ENCODE results near the gene ZXDC.

The ZXDC gene

GRCh38 chr3:126412841-126413692, 62.6 kb downstream of the ZXDC start:
- no peaks in the 10 kb centered on the region for H3K9me3 ChIP-seq (ENCODE audit: control insufficient read depth, low read length)
- no peaks in the 10 kb centered on the region for H3K27me3 ChIP-seq (replicated peaks; ENCODE audit: control insufficient read depth, insufficient read depth, low read length, poor library complexity, severe bottlenecking)
- DNase-seq = no peak

GRCh38 chr3:126408099-126408498, 67.6 kb downstream of the ZXDC start:
- no peaks in the 10 kb centered on the region for H3K9me3 ChIP-seq (ENCODE audit: control insufficient read depth, low read length)
- H3K4me1 ChIP-seq (ENCODE audit: control insufficient read depth, insufficient read depth, low read length, poor library complexity, severe bottlenecking) = no peaks in the 10 kb centered on the region
- H3K4me3 ChIP-seq (ENCODE audit: insufficient read depth, low read depth, low read length, poor library complexity, severe bottlenecking) = no peak overlapping the region
- H3K36me3 ChIP-seq (ENCODE audit: control insufficient read depth, insufficient read depth, low read length) = no peaks in the 10 kb centered on the region
- H3K27me3 ChIP-seq (replicated peaks; ENCODE audit: control insufficient read depth, insufficient read depth, low read length, poor library complexity, severe bottlenecking) = no peaks in the 10 kb centered on the region
- H3K27ac ChIP-seq (ENCODE audit: insufficient read depth, low read length, poor library complexity, severe bottlenecking) = no peak overlapping the region
- no peak for DNase-seq

More at GRCh38 chr3:126412841-126413692, 62.6 kb downstream of the ZXDC start:
- Histone ChIP-seq H3K27ac (ENCODE audit: insufficient read depth, low read length, poor library complexity, severe bottlenecking) (no peak overlapping the region), H3K36me3 (ENCODE audit: control insufficient read depth, insufficient read depth, low read length) (no peaks in the 10 kb centered on the region), H3K4me3 (ENCODE audit: insufficient read depth, low read depth, low read length, poor library complexity, severe bottlenecking) (no peak overlapping the region), H3K4me1 (ENCODE audit: control insufficient read depth, insufficient read depth, low read length, poor library complexity, severe bottlenecking) (no peaks in the 10 kb centered on the region)

GRCh38 chr3:126407412-126408044, 68.2 kb downstream of the ZXDC start:
- no peaks in the 10 kb centered on the region for H3K36me3 ChIP-seq (ENCODE audit: control insufficient read depth, insufficient read depth, low read length)
- no peaks in the 10 kb centered on the region for H3K9me3 ChIP-seq (ENCODE audit: control insufficient read depth, low read length)
- DNase-seq = no peak
- H3K4me3 ChIP-seq (ENCODE audit: insufficient read depth, low read depth, low read length, poor library complexity, severe bottlenecking) = no peak overlapping the region
- H3K27me3 ChIP-seq (replicated peaks; ENCODE audit: control insufficient read depth, insufficient read depth, low read length, poor library complexity, severe bottlenecking) = no peaks in the 10 kb centered on the region
- no peaks in the 10 kb centered on the region for H3K4me1 ChIP-seq (ENCODE audit: control insufficient read depth, insufficient read depth, low read length, poor library complexity, severe bottlenecking)
- no peak overlapping the region for H3K27ac ChIP-seq (ENCODE audit: insufficient read depth, low read length, poor library complexity, severe bottlenecking)

GRCh38 chr3:126406389-126407296, 69.0 kb downstream of the ZXDC start:
- no peak overlapping the region for H3K27ac ChIP-seq (ENCODE audit: insufficient read depth, low read length, poor library complexity, severe bottlenecking)
- H3K36me3 ChIP-seq (ENCODE audit: control insufficient read depth, insufficient read depth, low read length) = no peaks in the 10 kb centered on the region
- DNase-seq = no peak
- no peaks in the 10 kb centered on the region for H3K9me3 ChIP-seq (ENCODE audit: control insufficient read depth, low read length)
- H3K4me1 ChIP-seq (ENCODE audit: control insufficient read depth, insufficient read depth, low read length, poor library complexity, severe bottlenecking) = no peaks in the 10 kb centered on the region
- no peaks in the 10 kb centered on the region for H3K27me3 ChIP-seq (replicated peaks; ENCODE audit: control insufficient read depth, insufficient read depth, low read length, poor library complexity, severe bottlenecking)
- H3K4me3 ChIP-seq (ENCODE audit: insufficient read depth, low read depth, low read length, poor library complexity, severe bottlenecking) = no peak overlapping the region

- Histone ChIP-seq H3K9me3 (ENCODE audit: control insufficient read depth, low read length) (no peaks in the 10 kb centered on the region), H3K27ac (ENCODE audit: insufficient read depth, low read length, poor library complexity, severe bottlenecking) (no peak overlapping the region), H3K4me3 (ENCODE audit: insufficient read depth, low read depth, low read length, poor library complexity, severe bottlenecking) (no peak overlapping the region), H3K36me3 (ENCODE audit: control insufficient read depth, insufficient read depth, low read length) (no peaks in the 10 kb centered on the region), H3K27me3 (replicated peaks; ENCODE audit: control insufficient read depth, insufficient read depth, low read length, poor library complexity, severe bottlenecking) (no peaks in the 10 kb centered on the region), H3K4me1 (ENCODE audit: control insufficient read depth, insufficient read depth, low read length, poor library complexity, severe bottlenecking) (no peaks in the 10 kb centered on the region)
- no peak for DNase-seq
Observed at GRCh38 chr3:126402666-126403302, 72.9 kb downstream of the ZXDC start.

- Histone ChIP-seq H3K4me3 (ENCODE audit: insufficient read depth, low read depth, low read length, poor library complexity, severe bottlenecking) (no peak overlapping the region), H3K4me1 (ENCODE audit: control insufficient read depth, insufficient read depth, low read length, poor library complexity, severe bottlenecking) (no peaks in the 10 kb centered on the region), H3K9me3 (ENCODE audit: control insufficient read depth, low read length) (no peaks in the 10 kb centered on the region), H3K27me3 (replicated peaks; ENCODE audit: control insufficient read depth, insufficient read depth, low read length, poor library complexity, severe bottlenecking) (no peaks in the 10 kb centered on the region), H3K27ac (ENCODE audit: insufficient read depth, low read length, poor library complexity, severe bottlenecking) (no peak overlapping the region), H3K36me3 (ENCODE audit: control insufficient read depth, insufficient read depth, low read length) (no peaks in the 10 kb centered on the region)
- no peak for DNase-seq
Observed at GRCh38 chr3:126402178-126402577, 73.5 kb downstream of the ZXDC start.

- Histone ChIP-seq H3K27me3 (replicated peaks; ENCODE audit: control insufficient read depth, insufficient read depth, low read length, poor library complexity, severe bottlenecking) (no peaks in the 10 kb centered on the region), H3K4me3 (ENCODE audit: insufficient read depth, low read depth, low read length, poor library complexity, severe bottlenecking) (no peak overlapping the region), H3K27ac (ENCODE audit: insufficient read depth, low read length, poor library complexity, severe bottlenecking) (no peak overlapping the region), H3K36me3 (ENCODE audit: control insufficient read depth, insufficient read depth, low read length) (no peaks in the 10 kb centered on the region), H3K4me1 (ENCODE audit: control insufficient read depth, insufficient read depth, low read length, poor library complexity, severe bottlenecking) (no peaks in the 10 kb centered on the region), H3K9me3 (ENCODE audit: control insufficient read depth, low read length) (no peaks in the 10 kb centered on the region)
- DNase-seq = no peak
Observed at GRCh38 chr3:126401611-126402160, 74.0 kb downstream of the ZXDC start.

GRCh38 chr3:126399756-126400155, 75.9 kb downstream of the ZXDC start:
- DNase-seq = no peak
- Histone ChIP-seq H3K27ac (ENCODE audit: insufficient read depth, low read length, poor library complexity, severe bottlenecking) (no peak overlapping the region), H3K4me1 (ENCODE audit: control insufficient read depth, insufficient read depth, low read length, poor library complexity, severe bottlenecking) (no peaks in the 10 kb centered on the region), H3K36me3 (ENCODE audit: control insufficient read depth, insufficient read depth, low read length) (no peaks in the 10 kb centered on the region), H3K27me3 (replicated peaks; ENCODE audit: control insufficient read depth, insufficient read depth, low read length, poor library complexity, severe bottlenecking) (no peaks in the 10 kb centered on the region), H3K9me3 (ENCODE audit: control insufficient read depth, low read length) (no peaks in the 10 kb centered on the region), H3K4me3 (ENCODE audit: insufficient read depth, low read depth, low read length, poor library complexity, severe bottlenecking) (no peak overlapping the region)

- no peak for DNase-seq
- Histone ChIP-seq H3K27ac (ENCODE audit: insufficient read depth, low read length, poor library complexity, severe bottlenecking) (no peak overlapping the region), H3K27me3 (replicated peaks; ENCODE audit: control insufficient read depth, insufficient read depth, low read length, poor library complexity, severe bottlenecking) (no peaks in the 10 kb centered on the region)
Observed at GRCh38 chr3:126399351-126399735, 76.3 kb downstream of the ZXDC start.

More at GRCh38 chr3:126399351-126399735, 76.3 kb downstream of the ZXDC start:
- no peaks in the 10 kb centered on the region for H3K36me3 ChIP-seq (ENCODE audit: control insufficient read depth, insufficient read depth, low read length)
- no peaks in the 10 kb centered on the region for H3K9me3 ChIP-seq (ENCODE audit: control insufficient read depth, low read length)
- H3K4me3 ChIP-seq (ENCODE audit: insufficient read depth, low read depth, low read length, poor library complexity, severe bottlenecking) = no peak overlapping the region
- H3K4me1 ChIP-seq (ENCODE audit: control insufficient read depth, insufficient read depth, low read length, poor library complexity, severe bottlenecking) = no peaks in the 10 kb centered on the region

Measured in effector memory CD4-positive, alpha-beta T cell (primary cell).